ENCODE measurements around the gene TMPRSS4. TPM values are rescaled to one million over a fixed set of nuclear protein-coding genes. Genes with fewer than 3 reads are reported as not detected.

Gene TMPRSS4
- total RNA-seq, 1 donor from 2014 or later = not detected

- H3K4me3 ChIP-seq = no peak overlapping the region
- DNase-seq (ENCODE audit: low spot score in 2 of 2) = no peak
- intact Hi-C loops (cut with DNase I) = loop anchor here (5.0 to 10.0 kb wide), 2 partner anchors 209 to 337 kb away; partner anchors contain the start of gene UBE4A
- TF ChIP-seq CTCF (IDR thresholded peaks at IDR 0.05) = no peak
- H3K27me3 ChIP-seq = no peaks in the 10 kb centered on the region
- H3K27ac ChIP-seq = no peak overlapping the region
- no peaks in the 10 kb centered on the region for H3K9me3 ChIP-seq
- peaks cover 3 to 21% of the 10 kb centered on the region in 2 donors for H3K4me1 ChIP-seq
- no peaks in the 10 kb centered on the region for H3K36me3 ChIP-seq
These were observed 71.4 kb downstream of the TMPRSS4 start for GRCh38 chr11:118148240-118148639.

DNA sequence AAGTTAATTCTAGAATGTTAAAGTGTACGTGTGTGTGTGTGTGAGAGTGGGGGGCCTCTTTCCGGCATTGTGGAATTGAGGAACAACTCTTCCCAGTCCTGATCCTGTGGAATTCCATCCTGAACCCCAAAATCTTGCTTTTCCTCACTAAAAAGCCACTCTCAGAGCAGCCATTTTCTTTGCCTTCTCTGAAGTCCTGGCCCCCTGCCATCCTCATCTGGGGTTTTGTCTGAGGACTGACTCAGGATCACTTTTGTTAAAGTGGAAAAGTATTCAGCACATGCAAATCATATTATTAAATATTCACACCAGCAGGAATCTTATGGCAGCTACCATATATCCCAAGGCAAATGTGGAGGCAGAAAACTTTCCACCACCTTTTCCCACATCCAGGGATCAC lies 72.0 kb downstream of the TMPRSS4 start:
- Histone ChIP-seq H3K27me3 (no peaks in the 10 kb centered on the region), H3K27ac (no peak overlapping the region), H3K4me3 (no peak overlapping the region), H3K36me3 (no peaks in the 10 kb centered on the region), H3K4me1 (peaks cover 3 to 23% of the 10 kb centered on the region in 2 donors), H3K9me3 (no peaks in the 10 kb centered on the region)
- TF ChIP-seq CTCF (IDR thresholded peaks at IDR 0.05) = no peak
- DNase-seq (ENCODE audit: low spot score in 2 of 2) = no peak
- intact Hi-C loops (cut with DNase I) = loop anchor here (5.0 to 10.0 kb wide), 2 partner anchors 208 to 336 kb away; partner anchors contain the start of gene UBE4A

DNA sequence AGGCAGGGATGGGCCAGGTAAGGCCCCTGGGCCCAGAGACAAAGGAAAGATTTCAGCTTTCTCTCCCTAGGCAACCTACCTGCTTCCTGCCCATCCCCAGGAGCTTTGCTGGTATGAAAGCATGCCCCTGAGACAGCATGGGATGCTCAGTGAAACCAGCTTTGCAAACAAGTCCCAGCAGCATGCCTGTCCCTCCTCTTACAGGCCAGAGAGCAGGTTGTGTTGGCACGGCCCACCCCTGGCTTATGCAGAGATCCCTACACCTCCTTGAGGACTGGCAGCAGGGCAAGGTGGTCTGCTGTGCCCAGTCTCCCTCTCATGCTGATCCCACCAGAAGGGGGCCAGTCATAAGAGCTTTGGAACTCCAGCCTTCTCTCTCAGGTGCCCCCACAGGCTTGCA lies 72.6 kb downstream of the TMPRSS4 start:
- Histone ChIP-seq H3K36me3 (no peaks in the 10 kb centered on the region), H3K4me1 (peaks cover 3 to 23% of the 10 kb centered on the region in 2 donors), H3K9me3 (no peaks in the 10 kb centered on the region), H3K4me3 (no peak overlapping the region), H3K27ac (no peak overlapping the region), H3K27me3 (no peaks in the 10 kb centered on the region)
- DNase-seq (ENCODE audit: low spot score in 2 of 2) = no peak
- TF ChIP-seq CTCF (IDR thresholded peaks at IDR 0.05) = no peak
- intact Hi-C loops (cut with DNase I) = loop anchor here (5.0 to 10.0 kb wide), 2 partner anchors 208 to 335 kb away; partner anchors contain the start of gene UBE4A

GRCh38 chr11:118151431-118151830 lies 74.6 kb downstream of the TMPRSS4 start:
- Histone ChIP-seq H3K4me1 (peaks cover 3 to 8% of the 10 kb centered on the region in 2 donors), H3K36me3 (no peaks in the 10 kb centered on the region), H3K27me3 (no peaks in the 10 kb centered on the region), H3K27ac (no peak overlapping the region), H3K4me3 (no peak overlapping the region), H3K9me3 (no peaks in the 10 kb centered on the region)
- no peak for TF ChIP-seq CTCF (IDR thresholded peaks at IDR 0.05)
- intact Hi-C loops (cut with DNase I) = no loop called here
- DNase-seq (ENCODE audit: low spot score in 2 of 2) = no peak

DNA sequence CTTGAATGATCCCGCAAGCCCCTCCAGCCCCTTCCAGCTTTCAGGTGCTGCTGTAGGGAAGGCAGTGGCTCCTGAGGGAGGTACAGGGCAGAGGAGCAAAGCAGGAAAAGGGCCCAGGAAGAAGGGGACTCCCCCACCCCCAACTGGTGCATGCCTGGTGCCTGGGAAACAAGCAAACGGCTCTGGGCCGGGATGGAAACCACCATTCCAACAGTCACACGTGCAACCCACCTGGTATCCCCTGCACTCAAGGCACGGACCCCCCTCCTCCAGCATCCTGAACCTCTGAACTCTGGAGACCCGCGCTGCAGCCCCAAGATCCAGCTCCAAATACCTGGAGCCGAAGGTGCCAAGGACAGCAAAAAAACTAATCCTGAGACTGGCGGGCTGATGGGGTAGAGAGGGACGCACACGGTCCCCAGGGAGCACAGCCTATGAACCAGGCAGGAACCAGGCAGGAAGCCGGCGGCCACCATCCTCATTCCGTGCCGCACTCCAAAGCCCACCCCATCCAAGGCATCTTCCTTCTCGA lies 75.2 kb downstream of the TMPRSS4 start:
- Histone ChIP-seq H3K27me3 (no peaks in the 10 kb centered on the region), H3K4me1 (peaks cover 3 to 8% of the 10 kb centered on the region in 2 donors), H3K4me3 (peak overlapping the region; percentile 52 to 64), H3K36me3 (no peaks in the 10 kb centered on the region), H3K27ac (no peak overlapping the region), H3K9me3 (no peaks in the 10 kb centered on the region)
- intact Hi-C loops (cut with DNase I) = no loop called here
- no peak for TF ChIP-seq CTCF (IDR thresholded peaks at IDR 0.05)
- DNase-seq (ENCODE audit: low spot score in 2 of 2) = no peak

Measured in ascending aorta (tissue), 2 donors.